ENCODE measurements around the gene SLC16A5.
"Not testable (repeated sequence)": the region's sequence is repeated elsewhere in the genome, so short reads cannot be mapped to it uniquely, and the experiment has no call there.

The SLC16A5 gene

DNA sequence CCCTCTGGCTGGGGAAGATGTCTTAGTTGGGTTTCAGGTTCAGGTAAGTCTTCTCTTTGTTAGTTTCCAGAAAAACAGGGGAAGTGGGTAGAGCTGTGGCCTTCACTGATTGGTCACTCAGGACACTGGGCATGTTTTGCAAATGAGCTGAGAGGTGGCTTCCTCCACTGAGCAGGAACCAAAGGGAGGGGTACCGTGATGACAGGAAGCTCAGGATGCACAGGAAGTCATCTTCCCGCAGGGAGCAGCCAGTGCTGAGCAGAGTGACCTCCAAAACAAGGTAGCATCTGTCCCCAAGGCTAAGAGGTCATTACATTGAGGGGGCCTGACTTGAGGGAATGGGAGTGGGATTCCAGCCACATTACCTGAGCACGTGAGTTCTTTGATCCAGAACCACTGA lies 38.2 kb downstream of the SLC16A5 start:
- Histone ChIP-seq H3K9ac (ENCODE audit: low read length) (no peak overlapping the region), H3K79me2 (ENCODE audit: low read length) (peaks cover 6% of the 10 kb centered on the region; the same call in 1 of the 2 replicates), H3K4me3 (ENCODE audit: low read length) (no peak overlapping the region), H4K20me1 (ENCODE audit: insufficient read depth, low read length) (no peaks in the 10 kb centered on the region), H3K27ac (ENCODE audit: low read length) (no peak overlapping the region), H3K27me3 (replicated peaks; ENCODE audit: insufficient read depth, low read length) (no peaks in the 10 kb centered on the region), H3K36me3 (replicated peaks; ENCODE audit: insufficient read depth, low read length) (no peaks in the 10 kb centered on the region), H2AFZ (ENCODE audit: low read length) (no peak overlapping the region), H3K9me2 (replicated peaks; ENCODE audit: insufficient read depth, low read length) (no peaks in the 10 kb centered on the region), H3K9me3 (replicated peaks; ENCODE audit: insufficient read depth, low read length) (no peaks in the 10 kb centered on the region), H3K4me2 (ENCODE audit: low read depth, low read length) (no peak overlapping the region), H3F3A (ENCODE audit: insufficient read depth, low read length) (no peaks in the 10 kb centered on the region), H3K4me1 (ENCODE audit: low read length) (peaks cover 7% of the 10 kb centered on the region)
- DNase-seq = peak; percentile 12
- TF ChIP-seq, protein P1, sequence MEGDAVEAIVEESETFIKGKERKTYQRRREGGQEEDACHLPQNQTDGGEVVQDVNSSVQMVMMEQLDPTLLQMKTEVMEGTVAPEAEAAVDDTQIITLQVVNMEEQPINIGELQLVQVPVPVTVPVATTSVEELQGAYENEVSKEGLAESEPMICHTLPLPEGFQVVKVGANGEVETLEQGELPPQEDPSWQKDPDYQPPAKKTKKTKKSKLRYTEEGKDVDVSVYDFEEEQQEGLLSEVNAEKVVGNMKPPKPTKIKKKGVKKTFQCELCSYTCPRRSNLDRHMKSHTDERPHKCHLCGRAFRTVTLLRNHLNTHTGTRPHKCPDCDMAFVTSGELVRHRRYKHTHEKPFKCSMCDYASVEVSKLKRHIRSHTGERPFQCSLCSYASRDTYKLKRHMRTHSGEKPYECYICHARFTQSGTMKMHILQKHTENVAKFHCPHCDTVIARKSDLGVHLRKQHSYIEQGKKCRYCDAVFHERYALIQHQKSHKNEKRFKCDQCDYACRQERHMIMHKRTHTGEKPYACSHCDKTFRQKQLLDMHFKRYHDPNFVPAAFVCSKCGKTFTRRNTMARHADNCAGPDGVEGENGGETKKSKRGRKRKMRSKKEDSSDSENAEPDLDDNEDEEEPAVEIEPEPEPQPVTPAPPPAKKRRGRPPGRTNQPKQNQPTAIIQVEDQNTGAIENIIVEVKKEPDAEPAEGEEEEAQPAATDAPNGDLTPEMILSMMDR (IDR thresholded peaks at IDR 0.05; ENCODE audit: low read length) = no peak
- TF ChIP-seq EZH2 (optimal IDR thresholded peaks at IDR 0.05; ENCODE audit: low read depth, low read length) (no peak), EZH2phosphoT487 (IDR thresholded peaks at IDR 0.05; ENCODE audit: low read length) (no peak)

DNA sequence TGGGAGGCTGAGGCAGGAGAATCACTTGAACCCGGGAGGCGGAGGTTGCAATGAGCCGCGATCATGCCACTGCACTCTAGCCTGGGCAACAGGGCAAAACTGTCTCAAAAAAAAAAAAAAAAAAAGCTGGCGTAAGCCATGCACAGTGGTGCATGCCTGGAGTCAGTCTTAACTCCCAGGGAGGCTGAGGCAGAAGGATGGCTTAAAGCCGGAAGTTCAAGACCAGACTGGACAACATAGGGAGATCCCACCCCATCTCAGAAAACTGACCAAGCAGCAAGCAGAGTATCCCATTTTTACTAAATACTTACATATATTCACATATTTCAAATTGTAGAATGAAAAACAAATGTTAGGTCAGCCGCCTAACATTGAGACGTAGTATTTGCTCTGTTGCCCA lies 39.2 kb downstream of the SLC16A5 start:
- TF ChIP-seq, protein P1 (IDR thresholded peaks at IDR 0.05; ENCODE audit: low read length) = no peak
- TF ChIP-seq EZH2 (optimal IDR thresholded peaks at IDR 0.05; ENCODE audit: low read depth, low read length) (no peak), EZH2phosphoT487 (IDR thresholded peaks at IDR 0.05; ENCODE audit: low read length) (no peak)
- no peak overlapping the region for H3K4me2 ChIP-seq (ENCODE audit: low read depth, low read length)
- no peaks in the 10 kb centered on the region for H3K9me3 ChIP-seq (replicated peaks; ENCODE audit: insufficient read depth, low read length)

DNA sequence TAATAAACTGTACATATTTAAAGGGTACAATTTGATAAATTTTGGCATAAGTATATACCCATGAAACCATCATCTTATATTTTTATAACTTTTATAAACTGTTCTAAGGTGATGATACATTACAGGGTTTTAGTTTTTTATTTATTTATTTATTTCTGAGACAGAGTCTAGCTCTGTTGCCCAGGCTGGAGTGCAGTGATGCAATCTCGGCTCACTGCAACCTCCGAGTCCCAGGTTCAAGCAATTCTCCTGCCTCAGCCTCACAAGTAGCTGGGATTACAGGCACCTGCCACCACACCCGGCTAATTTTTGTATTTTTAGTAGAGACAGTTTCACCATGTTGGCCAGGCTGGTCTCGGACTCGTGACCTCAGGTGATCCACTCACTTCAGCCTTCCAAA lies 40.2 kb downstream of the SLC16A5 start:
- not testable (repeated sequence) for H3K4me3 ChIP-seq (ENCODE audit: low read length); H3K27me3 ChIP-seq (replicated peaks; ENCODE audit: insufficient read depth, low read length); H4K20me1 ChIP-seq (ENCODE audit: insufficient read depth, low read length); H3K27ac ChIP-seq (ENCODE audit: low read length); H3K79me2 ChIP-seq (ENCODE audit: low read length); H3F3A ChIP-seq (ENCODE audit: insufficient read depth, low read length); H3K4me2 ChIP-seq (ENCODE audit: low read depth, low read length); DNase-seq; H3K9ac ChIP-seq (ENCODE audit: low read length); H2AFZ ChIP-seq (ENCODE audit: low read length); H3K4me1 ChIP-seq (ENCODE audit: low read length); H3K9me3 ChIP-seq (replicated peaks; ENCODE audit: insufficient read depth, low read length); H3K9me2 ChIP-seq (replicated peaks; ENCODE audit: insufficient read depth, low read length); H3K36me3 ChIP-seq (replicated peaks; ENCODE audit: insufficient read depth, low read length)

More for the DNA sequence above, 39.2 kb downstream of the SLC16A5 start:
- no peak overlapping the region for H2AFZ ChIP-seq (ENCODE audit: low read length)
- no peaks in the 10 kb centered on the region for H3K9me2 ChIP-seq (replicated peaks; ENCODE audit: insufficient read depth, low read length)
- no peak overlapping the region for H3K9ac ChIP-seq (ENCODE audit: low read length)
- peaks cover 6% of the 10 kb centered on the region; the same call in 1 of the 2 replicates for H3K79me2 ChIP-seq (ENCODE audit: low read length)
- H3K4me3 ChIP-seq (ENCODE audit: low read length) = no peak overlapping the region
- H3K27me3 ChIP-seq (replicated peaks; ENCODE audit: insufficient read depth, low read length) = no peaks in the 10 kb centered on the region
- H3K36me3 ChIP-seq (replicated peaks; ENCODE audit: insufficient read depth, low read length) = no peaks in the 10 kb centered on the region
- H3K4me1 ChIP-seq (ENCODE audit: low read length) = peaks cover 7% of the 10 kb centered on the region
- no peaks in the 10 kb centered on the region for H4K20me1 ChIP-seq (ENCODE audit: insufficient read depth, low read length)
- no peak overlapping the region for H3K27ac ChIP-seq (ENCODE audit: low read length)
- DNase-seq = no peak
- no peaks in the 10 kb centered on the region for H3F3A ChIP-seq (ENCODE audit: insufficient read depth, low read length)

DNA sequence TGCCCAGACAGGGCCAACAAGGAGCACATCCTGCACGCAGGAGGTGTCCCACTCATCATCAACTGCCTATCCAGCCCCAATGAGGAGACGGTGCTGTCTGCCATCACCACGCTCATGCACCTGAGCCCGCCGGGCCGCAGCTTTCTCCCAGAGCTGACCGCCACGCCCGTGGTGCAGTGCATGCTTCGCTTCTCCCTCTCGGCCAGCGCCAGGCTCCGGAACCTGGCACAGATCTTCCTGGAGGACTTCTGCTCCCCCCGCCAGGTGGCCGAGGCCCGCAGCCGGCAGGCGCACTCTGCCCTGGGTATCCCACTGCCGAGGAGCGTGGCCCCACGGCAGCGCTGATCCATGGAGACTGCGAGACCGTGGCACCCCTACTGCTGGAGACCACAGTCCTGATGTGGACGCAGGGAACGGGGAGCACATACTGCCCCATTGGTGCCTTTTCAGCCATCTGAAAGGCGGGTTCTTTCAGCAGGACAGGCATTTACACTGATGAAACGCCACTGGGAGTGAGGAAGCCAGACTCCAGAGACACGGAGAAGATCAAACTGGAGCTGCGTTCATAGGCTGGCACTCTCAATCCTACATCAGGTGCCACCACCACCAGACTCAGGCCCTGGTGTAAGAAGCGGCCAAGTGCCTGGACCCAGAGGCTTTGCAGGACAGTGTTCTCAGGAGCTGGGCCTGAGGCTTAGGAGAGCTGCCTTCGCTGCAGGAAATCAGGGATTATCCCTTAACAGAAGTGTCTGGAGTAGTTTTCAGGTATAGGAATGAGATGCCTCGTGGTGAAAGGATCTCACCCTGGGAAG lies 41.1 kb downstream of the SLC16A5 start:
- no peak overlapping the region for H3K27ac ChIP-seq (ENCODE audit: low read length)
- no peak overlapping the region for H3K9ac ChIP-seq (ENCODE audit: low read length)
- H3K27me3 ChIP-seq (replicated peaks; ENCODE audit: insufficient read depth, low read length) = no peaks in the 10 kb centered on the region
- no peak overlapping the region for H3K4me2 ChIP-seq (ENCODE audit: low read depth, low read length)
- H3K79me2 ChIP-seq (ENCODE audit: low read length) = peaks cover 6% of the 10 kb centered on the region; the same call in 1 of the 2 replicates
- no peaks in the 10 kb centered on the region for H3K9me2 ChIP-seq (replicated peaks; ENCODE audit: insufficient read depth, low read length)
- H3K4me1 ChIP-seq (ENCODE audit: low read length) = peaks cover 7% of the 10 kb centered on the region
- TF ChIP-seq EZH2phosphoT487 (IDR thresholded peaks at IDR 0.05; ENCODE audit: low read length) (no peak), EZH2 (optimal IDR thresholded peaks at IDR 0.05; ENCODE audit: low read depth, low read length) (no peak)
- TF ChIP-seq, protein P1 (IDR thresholded peaks at IDR 0.05; ENCODE audit: low read length) = no peak
- H4K20me1 ChIP-seq (ENCODE audit: insufficient read depth, low read length) = no peaks in the 10 kb centered on the region
- no peak for DNase-seq
- H3K36me3 ChIP-seq (replicated peaks; ENCODE audit: insufficient read depth, low read length) = no peaks in the 10 kb centered on the region
- no peak overlapping the region for H3K4me3 ChIP-seq (ENCODE audit: low read length)
- H3F3A ChIP-seq (ENCODE audit: insufficient read depth, low read length) = no peaks in the 10 kb centered on the region
- no peaks in the 10 kb centered on the region for H3K9me3 ChIP-seq (replicated peaks; ENCODE audit: insufficient read depth, low read length)
- no peak overlapping the region for H2AFZ ChIP-seq (ENCODE audit: low read length)

Data from MM.1S (cell line).